ENCODE measurements around the gene RFX6. TPM values are rescaled to one million over a fixed set of nuclear protein-coding genes. Genes with fewer than 3 reads are reported as not detected.

Gene RFX6
- total and polyA plus RNA-seq, 12 donors: not detected

GRCh38 chr6:116876107-116876506 lies 935 bp upstream of the RFX6 start:
- ATAC-seq (no peak), DNase-seq (no peak)
- Histone ChIP-seq H3K4me3 (no peak overlapping the region), H3K27me3 (peaks cover 7 to 82% (median 47%) of the 10 kb centered on the region in 7 donors), H3K4me1 (peaks cover 0 to 12% (median 4%) of the 10 kb centered on the region in 9 donors), H3K9me3 (peaks cover 0 to 9% (median 0%) of the 10 kb centered on the region in 11 donors), H3K27ac (no peak overlapping the region), H3K36me3 (no peaks in the 10 kb centered on the region)
- intact Hi-C loops (cut with DNase I): no loop called here
- no peak for TF ChIP-seq CTCF (IDR thresholded peaks at IDR 0.05)
- 25 to 26% methylated on average over 8 of the region's 8 CpGs for WGBS, 2 donors

- Histone ChIP-seq H3K27ac (no peak overlapping the region), H3K27me3 (peaks cover 7 to 69% (median 47%) of the 10 kb centered on the region in 7 donors), H3K4me1 (peaks cover 0 to 12% (median 4%) of the 10 kb centered on the region in 9 donors), H3K36me3 (no peaks in the 10 kb centered on the region), H3K4me3 (no peak overlapping the region), H3K9me3 (peaks cover 0 to 5% (median 0%) of the 10 kb centered on the region in 11 donors)
- 6 to 7% methylated on average over 10 of the region's 10 CpGs for WGBS, 2 donors
- TF ChIP-seq CTCF (IDR thresholded peaks at IDR 0.05): no peak
- no peak for ATAC-seq
- intact Hi-C loops (cut with DNase I): no loop called here
- DNase-seq: no peak
These were observed 701 bp downstream of the RFX6 start for GRCh38 chr6:116877743-116878142.

GRCh38 chr6:116881236-116881635 lies 4.2 kb downstream of the RFX6 start:
- TF ChIP-seq CTCF (IDR thresholded peaks at IDR 0.05): peak in 5 of 9 donors; percentile 13 to 34 (median 19)
- ATAC-seq (no peak), DNase-seq (no peak)
- no peaks in the 10 kb centered on the region for H3K36me3 ChIP-seq
- H3K4me1 ChIP-seq: peaks cover 0 to 12% (median 4%) of the 10 kb centered on the region in 9 donors
- no peaks in the 10 kb centered on the region for H3K9me3 ChIP-seq
- no peak overlapping the region for H3K27ac ChIP-seq
- intact Hi-C loops (cut with DNase I): no loop called here
- peaks cover 7 to 45% (median 27%) of the 10 kb centered on the region in 7 donors for H3K27me3 ChIP-seq
- no peak overlapping the region for H3K4me3 ChIP-seq

- no peak for ATAC-seq
These were observed 6.0 kb downstream of the RFX6 start for GRCh38 chr6:116883005-116883404.

More at GRCh38 chr6:116883005-116883404, 6.0 kb downstream of the RFX6 start:
- no peaks in the 10 kb centered on the region for H3K36me3 ChIP-seq
- H3K4me3 ChIP-seq: no peak overlapping the region
- H3K9me3 ChIP-seq: no peaks in the 10 kb centered on the region
- H3K4me1 ChIP-seq: no peaks in the 10 kb centered on the region
- no peak overlapping the region for H3K27ac ChIP-seq
- intact Hi-C loops (cut with DNase I): no loop called here
- DNase-seq: no peak
- 61 to 78% methylated on average over 1 of the region's 1 CpG for WGBS, 2 donors
- peaks cover 0 to 28% (median 10%) of the 10 kb centered on the region in 7 donors for H3K27me3 ChIP-seq
- TF ChIP-seq CTCF (IDR thresholded peaks at IDR 0.05): no peak
